HG02970 (cell line): ENCODE measurements around the gene CNDP1.

Experiments used
- ATAC-seq: cut with Tn5 transposase; IDR thresholded peaks from one replicate; pipeline ENCODE4 v1.9.1; 2021; ENCODE audit warnings: mild to moderate bottlenecking, moderate library complexity, moderate number of reproducible peaks; ENCODE audit not compliant: unreplicated experiment, low FRiP score

CNDP1 gene

DNA sequence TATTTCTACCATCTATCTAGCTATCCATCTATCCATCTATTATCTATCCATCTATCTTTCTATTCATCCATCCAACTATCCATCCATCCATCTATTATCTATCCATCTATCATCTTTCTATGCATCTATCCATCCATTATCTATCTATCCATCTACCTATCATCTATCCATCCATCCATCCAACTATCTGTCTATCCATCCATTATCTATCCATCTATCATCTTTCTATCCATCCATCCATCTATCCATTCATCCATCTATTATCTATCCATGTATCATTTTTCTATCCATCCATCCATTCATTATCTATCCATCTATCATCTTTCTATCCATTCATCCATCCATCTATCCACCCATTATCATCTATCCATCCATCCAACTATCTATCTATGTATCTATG, 38.8 kb downstream of the CNDP1 start:
- no peak for ATAC-seq

DNA sequence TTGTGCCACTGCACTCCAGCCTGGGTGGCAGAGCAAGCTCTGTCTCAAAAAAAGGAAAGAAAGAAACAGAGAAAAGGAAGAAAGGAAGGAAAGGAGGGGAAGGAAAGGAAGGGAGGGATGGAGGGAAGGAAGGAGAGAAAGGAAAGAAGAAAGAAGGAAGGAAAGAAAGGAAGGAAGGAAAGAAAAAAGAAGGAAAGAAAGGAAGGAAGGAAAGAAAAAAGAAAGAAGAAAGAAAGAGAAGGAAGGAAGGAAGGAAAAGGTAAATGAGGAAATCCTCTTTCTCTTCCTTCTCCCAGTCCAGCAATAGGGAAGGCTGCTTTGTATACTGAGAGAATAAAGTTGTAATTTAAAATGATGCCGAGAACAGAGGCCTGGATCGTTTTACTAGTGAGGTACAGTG, 40.6 kb downstream of the CNDP1 start:
- no peak for ATAC-seq

DNA sequence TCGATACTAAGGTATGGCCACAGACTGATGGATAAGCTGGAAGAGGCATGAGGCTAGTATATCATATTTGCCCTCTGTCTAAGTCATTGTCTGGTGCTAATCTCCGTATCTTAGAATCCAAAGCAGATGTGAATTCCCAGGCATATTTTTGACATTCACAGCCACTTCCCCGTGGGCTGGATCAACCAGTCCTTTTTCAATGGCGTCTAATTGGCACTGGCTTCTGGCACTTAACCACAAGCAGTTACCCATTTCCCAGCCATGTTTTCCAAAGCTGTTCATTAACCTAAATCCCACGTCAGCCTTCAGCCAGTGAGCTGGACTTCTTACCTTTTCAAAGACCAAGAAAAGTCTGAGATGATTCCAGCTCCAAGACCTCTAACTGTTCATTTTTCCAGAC, 42.7 kb downstream of the CNDP1 start:
- no peak for ATAC-seq

DNA sequence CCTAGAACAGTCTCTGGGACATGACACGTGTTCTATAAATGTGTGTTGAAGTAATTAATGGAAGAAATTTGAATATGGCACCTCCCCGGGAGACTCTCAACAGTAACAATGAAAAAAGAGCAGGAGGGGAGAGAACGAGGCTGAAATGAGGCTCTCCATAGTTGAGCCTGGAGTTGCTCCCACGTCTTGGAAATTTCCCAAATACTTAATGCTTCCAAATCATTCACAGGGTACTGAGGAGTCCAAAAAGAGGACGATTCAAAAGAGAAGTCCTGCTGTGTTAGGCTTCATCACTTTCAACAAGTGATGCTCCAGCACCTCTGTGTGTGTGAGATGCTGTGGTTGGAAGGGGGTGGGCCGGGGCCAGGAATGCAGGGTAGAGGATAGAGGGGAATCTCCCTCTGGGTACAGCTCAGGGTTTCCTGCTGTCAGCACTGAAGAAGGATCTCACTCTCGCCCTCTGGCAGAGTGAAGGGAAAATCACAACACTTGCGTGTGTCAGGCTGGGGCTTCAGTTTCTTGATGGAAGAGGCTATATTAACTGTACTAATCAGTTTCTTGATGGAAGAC, 45.3 kb downstream of the CNDP1 start:
- no peak for ATAC-seq

DNA sequence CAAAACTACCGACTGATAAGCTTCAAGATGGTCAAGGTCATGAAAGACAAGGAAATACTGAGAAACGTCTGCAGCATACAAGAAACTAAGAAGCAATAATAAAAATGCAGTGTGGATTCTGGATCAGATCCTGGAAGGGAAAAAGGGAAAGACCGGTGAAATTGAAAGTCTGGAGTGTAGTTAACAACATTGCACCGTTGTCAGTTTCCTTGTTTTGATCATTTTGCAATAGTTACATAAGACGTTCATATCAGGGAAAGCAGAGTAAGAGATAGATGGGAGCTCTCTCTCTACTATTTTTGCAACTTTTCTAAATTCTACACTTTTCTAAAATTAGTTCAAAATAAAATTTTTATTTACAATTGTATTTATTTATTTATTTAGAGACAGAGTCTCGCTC, 48.3 kb downstream of the CNDP1 start:
- no peak for ATAC-seq

DNA sequence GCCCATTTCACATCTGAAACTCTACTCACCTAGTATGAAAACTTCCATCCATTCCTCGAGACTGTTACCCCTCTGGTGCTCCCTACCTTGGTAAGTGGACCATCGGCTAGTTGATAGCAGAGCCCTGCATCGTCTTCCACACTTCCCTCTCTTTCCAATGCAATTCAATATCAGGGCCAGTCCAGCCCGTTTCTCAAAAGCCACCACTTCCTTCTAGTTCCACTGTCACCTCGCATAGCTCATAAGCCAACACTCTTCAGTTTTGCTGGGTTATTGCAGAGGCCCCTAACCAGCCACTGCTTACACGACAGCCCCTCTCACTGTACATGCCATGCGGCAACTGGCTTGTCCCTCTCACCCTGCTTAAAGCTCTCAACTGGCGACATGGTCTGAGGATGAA, 53.1 kb downstream of the CNDP1 start:
- no peak for ATAC-seq

DNA sequence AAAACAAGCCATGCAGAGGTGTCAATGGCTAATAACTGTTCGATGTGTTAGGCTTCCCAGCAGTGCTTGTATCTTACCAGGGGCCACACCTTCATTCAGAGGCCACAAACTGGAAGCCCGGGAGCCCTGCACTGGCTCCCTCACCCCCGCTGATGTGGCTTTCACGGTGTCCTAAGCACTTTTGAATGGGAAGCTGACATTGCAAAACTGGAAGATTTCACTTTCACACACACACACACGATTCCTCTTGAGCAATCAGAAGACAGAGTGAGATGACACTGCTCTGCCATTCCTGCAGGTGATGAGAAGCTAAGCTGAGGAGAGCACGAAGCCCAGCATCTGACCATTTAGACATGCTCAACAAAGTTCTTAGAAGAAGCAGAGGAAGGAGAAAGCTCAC, 54.7 kb downstream of the CNDP1 start:
- no peak for ATAC-seq

DNA sequence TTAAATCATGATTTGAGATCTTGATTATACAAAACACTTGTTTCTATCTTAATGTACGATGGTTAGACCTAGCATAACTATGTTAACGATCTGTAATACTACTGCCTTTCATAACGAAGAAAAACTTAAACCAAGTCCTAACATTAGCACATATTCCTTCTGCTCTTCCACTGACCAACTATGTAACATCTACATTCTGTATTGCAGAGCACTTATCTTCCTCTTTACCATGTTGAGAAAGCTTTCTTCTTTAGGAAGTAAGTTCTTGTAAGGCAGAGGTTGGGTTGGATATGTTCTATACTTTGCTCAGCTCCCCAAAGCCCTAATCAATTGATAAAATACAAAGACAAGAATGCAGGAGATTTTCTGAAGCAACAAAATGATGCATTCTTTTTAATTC, 55.5 kb downstream of the CNDP1 start:
- ATAC-seq, result no peak

DNA sequence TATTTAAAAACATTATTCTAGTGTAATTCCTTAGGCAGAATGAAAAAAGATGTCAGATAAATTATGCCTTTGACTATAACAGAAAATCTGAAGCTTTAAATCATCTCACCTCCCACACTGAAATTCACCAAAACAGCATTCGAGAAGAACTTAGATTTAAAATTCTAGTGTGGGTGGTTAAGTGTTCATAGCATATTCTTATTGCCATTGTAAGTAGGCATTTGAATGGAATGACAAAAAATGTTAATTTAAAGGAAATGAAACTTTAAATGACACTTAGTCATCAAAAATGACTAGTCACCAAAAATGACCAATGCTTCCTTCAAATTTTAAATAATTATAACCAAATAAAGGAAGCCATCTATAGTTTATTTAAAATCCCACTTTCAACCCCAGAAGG, 56.4 kb downstream of the CNDP1 start:
- no peak for ATAC-seq

DNA sequence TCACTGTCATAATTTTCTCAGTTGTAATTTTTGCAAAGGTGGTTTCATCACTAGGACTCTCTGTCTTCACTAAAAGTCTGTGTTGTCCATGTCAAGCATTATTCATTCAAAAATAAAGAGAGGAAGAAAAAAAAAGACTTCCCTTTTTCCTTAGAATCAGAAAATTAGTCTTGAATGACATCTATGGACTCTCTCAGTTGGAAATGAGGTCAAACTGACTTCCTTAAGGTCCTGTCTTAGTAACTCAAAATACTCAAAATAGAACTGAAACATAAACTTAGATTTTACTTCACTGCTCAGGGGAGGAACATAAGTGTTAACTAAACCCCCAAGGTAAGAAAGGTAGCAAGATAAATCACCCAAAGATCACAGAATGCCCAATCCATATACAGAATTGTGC, 61.1 kb downstream of the CNDP1 start:
- no peak for ATAC-seq

DNA sequence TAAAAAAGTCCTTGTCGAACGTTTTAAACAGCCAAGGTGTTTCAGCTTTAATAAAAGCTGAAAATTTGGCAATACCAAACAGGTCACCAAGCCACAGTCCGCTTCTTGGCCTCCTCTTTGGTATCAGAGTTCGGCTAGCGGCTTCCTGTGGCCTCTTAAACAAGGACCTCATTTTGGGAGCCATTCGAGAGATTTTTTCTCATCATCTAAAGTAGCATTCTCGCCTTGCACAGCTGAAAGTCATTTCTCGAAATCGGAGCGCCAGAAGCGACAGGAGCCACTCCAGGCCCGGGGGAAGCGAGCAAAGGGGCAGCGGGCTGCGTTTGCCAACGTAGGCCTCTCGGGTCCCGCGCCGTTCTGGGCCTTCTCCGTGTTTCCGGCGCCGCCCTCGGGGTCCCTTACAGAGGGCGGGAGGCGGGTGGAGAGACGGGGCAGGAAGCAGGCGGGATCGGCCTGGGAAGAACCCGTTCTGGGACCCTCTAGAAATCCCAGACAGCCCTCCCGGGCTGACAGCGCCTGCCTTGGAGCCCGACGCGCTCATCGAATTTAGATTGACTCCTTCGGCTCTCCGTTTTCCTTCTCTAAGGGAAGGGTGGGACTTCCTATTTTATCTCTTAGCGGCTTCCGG, 62.8 kb downstream of the CNDP1 start:
- peak; percentile 33 for ATAC-seq

DNA sequence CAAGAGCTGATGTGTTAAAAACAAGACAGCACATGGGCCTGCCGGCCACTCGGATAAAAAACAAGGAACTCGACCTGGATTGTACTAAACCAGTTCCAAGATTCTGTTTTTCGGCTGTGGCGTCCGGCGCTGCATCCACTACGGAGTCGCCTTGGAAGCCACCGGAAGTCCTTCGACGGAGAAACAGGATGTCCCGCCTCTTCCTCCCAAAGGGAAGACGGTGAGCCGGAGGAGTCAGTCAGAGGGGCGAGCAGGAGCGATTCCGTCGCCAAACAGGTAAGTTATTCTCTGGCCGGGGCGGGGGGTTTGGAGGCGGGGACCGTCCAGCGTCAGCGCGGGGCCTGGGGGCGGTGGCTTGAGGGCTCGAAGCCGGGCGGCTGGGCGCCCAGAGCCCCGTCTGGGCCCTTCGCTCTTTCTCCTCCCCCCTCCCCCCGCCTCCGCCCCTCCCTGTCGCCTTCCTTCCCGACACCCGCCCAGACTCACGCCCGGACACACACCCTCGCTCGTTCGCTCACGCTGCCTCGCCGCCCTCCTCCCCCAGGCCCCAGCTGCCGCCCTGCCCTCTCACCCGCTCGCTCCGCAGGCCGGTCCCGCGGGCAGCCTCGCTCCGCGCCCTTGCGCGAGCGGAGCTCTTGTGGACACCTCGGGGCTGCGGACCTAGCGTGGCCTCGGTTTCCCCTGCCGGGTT, 63.5 kb downstream of the CNDP1 start, which contains the start of gene ZNF407:
ZNF407 (plus strand) TSS at position 209 of the 688 bp plus-strand sequence. CDS start 33,150 bp downstream, outside the sequence.
- peak; percentile 81 for ATAC-seq

DNA sequence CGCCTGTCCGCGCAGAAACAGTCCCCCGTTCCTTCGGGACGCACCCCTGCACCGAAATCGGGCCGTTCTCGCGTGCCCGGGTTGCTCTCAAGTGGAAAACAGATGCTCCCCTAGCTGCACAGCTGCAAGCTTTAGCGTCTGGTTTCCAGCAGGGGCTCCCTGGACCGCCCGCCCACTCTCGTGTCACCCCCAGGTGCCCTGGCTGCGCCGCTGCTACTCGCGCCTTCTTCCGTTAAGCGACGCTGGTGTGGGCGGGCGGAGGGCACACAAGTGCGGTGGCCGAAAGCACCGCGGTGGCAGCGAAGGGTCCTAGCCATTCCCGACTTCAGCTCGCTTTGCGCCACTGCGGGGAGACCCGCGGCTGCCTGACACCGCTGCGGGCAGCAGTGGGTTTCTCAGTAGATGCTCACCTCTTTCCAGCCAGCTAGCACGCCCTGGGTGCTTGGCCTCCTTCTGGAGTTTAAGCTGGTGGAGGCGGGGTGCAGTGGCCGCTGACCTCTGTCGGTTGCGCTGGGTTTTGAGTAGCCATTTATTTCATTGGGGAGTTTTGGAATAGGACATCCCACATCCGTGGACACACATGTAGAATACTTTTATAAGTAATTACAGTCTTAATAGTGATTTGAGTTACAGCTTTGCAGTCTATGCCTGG, 64.2 kb downstream of the CNDP1 start:
- ATAC-seq, result peak; percentile 50

DNA sequence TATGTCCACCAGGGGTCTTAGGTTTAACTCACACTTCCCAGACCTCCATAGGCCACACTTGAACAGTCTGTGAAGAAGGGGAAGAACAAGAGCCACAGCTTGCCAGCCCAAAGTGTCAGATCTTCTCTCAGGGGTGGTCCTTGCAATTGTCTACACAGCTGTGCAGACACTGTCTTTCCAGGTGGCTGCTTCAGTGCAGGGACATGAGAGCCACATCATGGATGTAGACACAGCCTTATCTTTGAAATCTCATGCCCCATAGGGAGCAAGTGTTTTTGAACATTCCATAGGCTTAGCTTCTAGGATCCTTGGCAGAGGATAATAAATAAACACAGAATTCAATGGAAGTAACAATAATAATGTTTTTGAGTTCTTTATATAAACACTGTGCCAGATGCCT, 70.1 kb downstream of the CNDP1 start:
- no peak for ATAC-seq

DNA sequence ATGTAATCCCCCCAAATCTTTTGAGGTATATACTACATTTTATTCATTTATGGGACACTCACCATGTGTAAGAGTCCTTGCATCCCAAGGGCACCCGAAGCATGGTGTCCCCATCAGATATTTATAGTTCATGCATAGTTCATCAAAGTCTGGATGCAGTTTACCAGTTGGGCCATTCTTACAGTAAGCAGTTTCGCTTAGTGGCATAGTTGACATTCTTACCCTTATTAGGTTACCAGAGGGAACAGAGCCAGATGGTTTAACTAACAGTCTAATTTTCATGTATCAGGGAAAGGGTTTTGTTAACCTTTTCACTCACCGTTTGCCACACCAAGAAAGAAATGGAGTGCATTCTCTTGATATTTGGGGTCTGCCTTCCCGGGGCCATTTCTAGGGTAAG, 70.5 kb downstream of the CNDP1 start:
- no peak for ATAC-seq

DNA sequence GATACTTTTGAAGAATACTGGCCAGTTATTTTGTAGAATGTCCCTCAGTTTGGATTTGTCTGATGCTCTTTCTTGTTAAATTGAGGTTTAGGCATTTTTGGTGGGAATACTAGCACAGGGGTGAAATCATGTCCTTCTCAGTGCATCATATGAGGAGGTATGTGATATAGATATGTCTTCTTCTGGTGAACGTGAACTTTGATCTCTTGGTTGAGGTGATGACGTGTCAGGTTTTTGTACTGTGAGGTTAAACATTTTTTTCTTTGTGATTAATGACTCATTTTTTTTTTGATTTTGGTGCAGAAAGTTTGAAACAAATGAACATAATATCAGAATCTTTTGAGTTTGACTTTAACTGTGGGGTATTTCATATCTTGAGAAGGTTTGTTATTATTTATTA, 74.4 kb downstream of the CNDP1 start:
- no peak for ATAC-seq

DNA sequence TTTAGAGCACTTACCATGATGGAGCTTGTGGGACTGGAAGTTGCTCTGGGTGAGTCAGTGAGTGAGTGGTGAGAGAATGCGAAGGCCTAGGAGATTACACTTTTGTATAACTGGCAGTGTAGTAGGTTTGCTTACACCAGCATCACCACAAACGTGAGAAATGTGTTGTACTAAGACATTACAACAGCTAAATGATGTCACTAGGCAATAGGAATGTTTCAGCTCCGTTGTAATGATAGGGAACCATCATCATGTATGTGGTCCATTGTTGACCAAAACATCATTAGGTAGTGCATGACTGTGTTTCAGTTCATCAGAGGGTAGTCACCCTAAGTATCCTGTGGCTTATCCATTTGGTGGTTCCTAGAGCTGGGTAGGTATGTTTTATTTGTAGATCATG, 75.2 kb downstream of the CNDP1 start:
- ATAC-seq, result no peak

DNA sequence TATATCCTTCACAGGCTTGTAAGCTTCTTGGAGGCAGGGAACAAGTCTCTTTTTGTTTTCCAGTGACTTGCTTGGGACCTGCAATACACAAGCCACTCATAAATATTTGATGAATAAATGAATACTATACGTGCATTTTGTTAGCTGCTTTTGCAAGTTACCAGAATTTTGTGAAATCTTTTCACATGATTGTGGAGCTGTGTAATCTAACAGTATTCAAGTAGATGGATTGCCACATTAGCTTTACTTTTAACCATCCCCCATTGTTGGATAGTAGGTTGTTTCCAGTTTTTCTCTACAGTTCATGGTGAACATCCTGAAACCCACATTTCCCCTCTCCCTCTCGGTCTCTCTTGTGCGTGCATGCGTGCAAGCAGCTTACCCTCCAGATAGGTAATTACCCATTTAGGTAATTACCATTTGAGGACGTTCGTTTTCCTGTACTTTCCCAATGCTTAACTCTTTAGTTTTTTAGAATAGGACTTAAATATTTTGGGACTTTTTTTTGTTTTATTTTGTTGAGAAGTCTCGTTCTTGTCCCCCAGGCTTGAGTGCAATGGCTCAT, 75.8 kb downstream of the CNDP1 start:
- no peak for ATAC-seq

DNA sequence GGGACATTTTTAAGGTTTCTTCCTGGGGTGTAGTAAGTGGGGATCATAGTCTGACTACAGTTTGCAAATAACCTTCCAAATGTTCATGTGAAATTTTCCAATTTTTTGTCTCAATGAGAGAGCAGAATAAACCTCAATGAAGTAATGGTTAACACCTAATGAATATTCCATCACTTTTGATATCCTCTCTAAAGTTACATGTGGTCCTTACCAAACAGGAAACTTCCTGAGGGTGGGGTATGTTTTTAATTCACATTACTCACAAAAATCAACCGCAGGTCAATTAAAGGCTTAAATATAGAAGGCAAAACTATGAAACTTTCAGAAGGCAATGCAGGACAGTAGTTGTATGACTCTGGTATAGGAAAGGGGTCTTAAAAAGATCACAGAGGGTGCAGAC, 76.6 kb downstream of the CNDP1 start:
- no peak for ATAC-seq

DNA sequence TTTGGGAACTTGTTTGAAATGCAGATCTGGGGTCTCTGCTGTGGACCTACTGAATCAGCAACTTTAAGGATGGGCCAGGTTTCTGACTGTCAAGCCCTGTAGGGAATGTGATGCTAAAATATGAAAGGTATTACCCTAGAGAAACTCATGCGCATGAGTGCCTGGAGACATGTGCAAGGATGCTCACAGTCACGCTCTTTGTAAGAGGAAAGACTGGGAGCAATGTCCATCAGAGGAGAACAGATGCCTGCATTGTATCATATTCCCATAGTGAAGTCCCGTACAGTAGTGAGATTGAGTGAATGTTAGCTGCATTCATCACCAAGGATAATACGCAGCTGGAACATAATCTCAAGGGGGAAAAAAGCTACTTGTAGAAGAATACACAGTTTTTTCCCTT, 77.5 kb downstream of the CNDP1 start:
- ATAC-seq, result no peak

DNA sequence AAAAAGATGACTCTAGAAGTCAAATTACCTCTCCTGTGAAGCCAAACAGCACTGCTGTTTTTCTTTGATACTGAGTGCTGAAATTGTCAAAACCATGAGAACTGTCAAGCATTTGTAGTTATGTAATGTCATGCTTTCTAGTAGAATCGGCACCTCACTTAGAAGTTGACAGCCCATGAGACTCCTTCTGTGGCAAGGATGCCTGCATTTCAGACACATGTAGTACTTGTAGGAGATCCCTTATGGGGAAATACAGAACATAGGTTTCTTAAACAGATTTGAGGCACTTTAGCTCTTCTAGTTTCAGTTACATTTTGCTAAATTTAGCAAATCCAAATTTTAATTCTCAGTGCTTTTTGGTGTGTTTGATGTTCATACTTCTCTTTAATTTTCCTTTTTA, 79.1 kb downstream of the CNDP1 start:
- no peak for ATAC-seq
